Breast epithelium (tissue), 4 donors: ENCODE data around the gene OR2W3. TPM values are rescaled to one million over a fixed set of nuclear protein-coding genes. Genes with fewer than 3 reads are reported as not detected.

Experiments used
- DNase-seq, 2 donors: peaks; one replicate each; pipeline ENCODE4 v3.0.0-alpha.2; 2019; ENCODE audit warnings: low spot score in 2 of 2
- H3K27ac ChIP-seq, 2 donors: fragments of 200-600 bp; sonication (generic) in 1 of 2; one replicate each; pipeline ENCODE4 v1.5.1; 2016 to 2019; ENCODE audit warnings: mild to moderate bottlenecking in 1 of 2
- H3K27me3 ChIP-seq, 2 donors: fragments of 200-600 bp; sonication (generic) in 1 of 2; one replicate each; pipeline versions ENCODE4 v1.5.1 to v1.6.0; 2017 to 2019; ENCODE audit warnings: control low read depth in 1 of 2, mild to moderate bottlenecking in 1 of 2
- H3K36me3 ChIP-seq: fragments of 200-600 bp; one replicate; pipeline ENCODE4 v1.5.1; 2019
- H3K4me1 ChIP-seq, 2 donors: fragments of 200-600 bp; sonication (generic); one replicate each; pipeline ENCODE4 v1.5.1; 2016 to 2019; ENCODE audit warnings: control low read depth in 1 of 2
- H3K4me3 ChIP-seq, 3 donors: fragments of 200-600 bp; sonication (generic); 1 replicate in 2 of 3; 2 replicates in 1 of 3; pipeline ENCODE4 v1.5.1; 2016 to 2019; ENCODE audit warnings: mild to moderate bottlenecking in 3 of 3, moderate library complexity in 2 of 3
- H3K9me3 ChIP-seq, 2 donors: fragments of 200-600 bp; sonication (generic) in 1 of 2; one replicate each; pipeline ENCODE4 v1.5.1; 2016 to 2019; ENCODE audit warnings: control low read depth in 1 of 2
- POLR2A ChIP-seq: fragments of 450-650 bp; IDR thresholded peaks from one replicate; pipeline ENCODE4 v1.6.1; 2016; ENCODE audit warnings: antibody characterized with exemption, mild to moderate bottlenecking, moderate library complexity
- POLR2AphosphoS5 ChIP-seq, 3 donors: sonication (generic); formaldehyde crosslinking; IDR thresholded peaks; one replicate each; pipeline ENCODE4 v1.6.1; 2017; ENCODE audit warnings: antibody characterized with exemption in 3 of 3
- intact Hi-C: fragments of 100-400 bp; cut with DNase I; formaldehyde crosslinking; loops from one replicate; pipeline ENCODE4 v1.15.1; 2023; ENCODE audit warnings: low total_unique reads
- total RNA-seq, 3 donors: library from RNA; depleted of rRNA; stranded (reverse); fragments of >200 nt; gene quantifications; one replicate each; pipeline ENCODE4 v1.1.0, GENCODE V29; 2016
- TF ChIP-seq, protein P1 (sequence below), 3 donors: fragments of 450-650 bp; IDR thresholded peaks; one replicate each; pipeline ENCODE4 v1.5.1; 2016 to 2017; ENCODE audit warnings: antibody characterized with exemption in 3 of 3, mild to moderate bottlenecking in 3 of 3, moderate library complexity in 3 of 3

The OR2W3 gene
- total RNA-seq: 1 to 10 TPM in 1 of 3 donors, not detected in 2; 3.6 TPM

GRCh38 chr1:247895163-247895637 is at the start of gene OR2W3:
Gene OR2W3, plus strand, starts transcription at chr1:247895587. Its CDS starts 0 bp downstream, at chr1:247895587.
- Histone ChIP-seq H3K27me3 (no peaks in the 10 kb centered on the region), H3K27ac (no peak within 1 kb of the TSS), H3K4me3 (no peak within 1 kb of the TSS), H3K36me3 (no peaks in the 10 kb centered on the region), H3K9me3 (peaks cover 0 to 4% of the 10 kb centered on the region in 2 donors), H3K4me1 (no peaks in the 10 kb centered on the region)
- no peak for TF ChIP-seq POLR2A
- TF ChIP-seq POLR2AphosphoS5 (IDR thresholded peaks at IDR 0.05): no peak
- TF ChIP-seq, protein P1, sequence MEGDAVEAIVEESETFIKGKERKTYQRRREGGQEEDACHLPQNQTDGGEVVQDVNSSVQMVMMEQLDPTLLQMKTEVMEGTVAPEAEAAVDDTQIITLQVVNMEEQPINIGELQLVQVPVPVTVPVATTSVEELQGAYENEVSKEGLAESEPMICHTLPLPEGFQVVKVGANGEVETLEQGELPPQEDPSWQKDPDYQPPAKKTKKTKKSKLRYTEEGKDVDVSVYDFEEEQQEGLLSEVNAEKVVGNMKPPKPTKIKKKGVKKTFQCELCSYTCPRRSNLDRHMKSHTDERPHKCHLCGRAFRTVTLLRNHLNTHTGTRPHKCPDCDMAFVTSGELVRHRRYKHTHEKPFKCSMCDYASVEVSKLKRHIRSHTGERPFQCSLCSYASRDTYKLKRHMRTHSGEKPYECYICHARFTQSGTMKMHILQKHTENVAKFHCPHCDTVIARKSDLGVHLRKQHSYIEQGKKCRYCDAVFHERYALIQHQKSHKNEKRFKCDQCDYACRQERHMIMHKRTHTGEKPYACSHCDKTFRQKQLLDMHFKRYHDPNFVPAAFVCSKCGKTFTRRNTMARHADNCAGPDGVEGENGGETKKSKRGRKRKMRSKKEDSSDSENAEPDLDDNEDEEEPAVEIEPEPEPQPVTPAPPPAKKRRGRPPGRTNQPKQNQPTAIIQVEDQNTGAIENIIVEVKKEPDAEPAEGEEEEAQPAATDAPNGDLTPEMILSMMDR (IDR thresholded peaks at IDR 0.05): no peak
- no peak for DNase-seq
- intact Hi-C loops: no loop called here

DNA sequence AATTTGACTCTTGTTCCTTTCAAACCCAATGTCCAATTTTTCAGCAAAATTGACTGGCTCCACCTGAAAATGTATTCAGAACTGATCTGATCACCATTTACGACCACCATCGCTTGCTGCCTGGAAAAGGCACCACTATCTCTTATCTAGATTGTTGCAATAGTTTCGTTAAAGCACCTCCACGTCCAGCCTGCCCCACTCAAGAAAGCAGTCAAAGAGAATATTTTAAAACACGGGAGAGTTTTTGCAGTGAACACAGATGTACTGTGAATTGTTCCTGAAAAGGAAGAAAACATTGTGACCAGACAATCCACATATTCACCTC is 49.7 kb upstream of the OR2W3 start:
- TF ChIP-seq POLR2AphosphoS5 (IDR thresholded peaks at IDR 0.05) (no peak), POLR2A (no peak)
- TF ChIP-seq, protein P1 (IDR thresholded peaks at IDR 0.05): no peak
- H3K4me3 ChIP-seq: no peak overlapping the region
- no peak overlapping the region for H3K27ac ChIP-seq
- H3K4me1 ChIP-seq: no peaks in the 10 kb centered on the region
- DNase-seq: no peak
- no peaks in the 10 kb centered on the region for H3K9me3 ChIP-seq
- no peaks in the 10 kb centered on the region for H3K36me3 ChIP-seq
- intact Hi-C loops: no loop called here
- no peaks in the 10 kb centered on the region for H3K27me3 ChIP-seq

- Histone ChIP-seq H3K27ac (no peak overlapping the region), H3K36me3 (no peaks in the 10 kb centered on the region), H3K4me1 (no peaks in the 10 kb centered on the region), H3K4me3 (no peak overlapping the region), H3K9me3 (no peaks in the 10 kb centered on the region), H3K27me3 (no peaks in the 10 kb centered on the region)
- intact Hi-C loops: no loop called here
- DNase-seq: no peak
- TF ChIP-seq, protein P1 (IDR thresholded peaks at IDR 0.05): no peak
- TF ChIP-seq POLR2AphosphoS5 (IDR thresholded peaks at IDR 0.05) (no peak), POLR2A (no peak)
Measured at GRCh38 chr1:247848346-247848745, 47.0 kb upstream of the OR2W3 start.

GRCh38 chr1:247849616-247850015 is 45.8 kb upstream of the OR2W3 start:
- TF ChIP-seq POLR2A (no peak), POLR2AphosphoS5 (IDR thresholded peaks at IDR 0.05) (no peak)
- TF ChIP-seq, protein P1 (IDR thresholded peaks at IDR 0.05): no peak
- no peak for DNase-seq
- Histone ChIP-seq H3K4me3 (no peak overlapping the region), H3K4me1 (no peaks in the 10 kb centered on the region), H3K27me3 (no peaks in the 10 kb centered on the region), H3K27ac (no peak overlapping the region), H3K36me3 (no peaks in the 10 kb centered on the region), H3K9me3 (no peaks in the 10 kb centered on the region)
- intact Hi-C loops: no loop called here

- Histone ChIP-seq H3K27me3 (peaks cover 0 to 16% of the 10 kb centered on the region in 2 donors), H3K4me1 (no peaks in the 10 kb centered on the region), H3K27ac (no peak overlapping the region), H3K4me3 (no peak overlapping the region), H3K36me3 (no peaks in the 10 kb centered on the region), H3K9me3 (no peaks in the 10 kb centered on the region)
- DNase-seq: no peak
- intact Hi-C loops: no loop called here
- TF ChIP-seq POLR2A: no peak
- no peak for TF ChIP-seq POLR2AphosphoS5 (IDR thresholded peaks at IDR 0.05)
- TF ChIP-seq, protein P1 (IDR thresholded peaks at IDR 0.05): no peak
Measured at GRCh38 chr1:247854899-247855545, 40.4 kb upstream of the OR2W3 start.
